Right atrium auricular region (tissue), 2 donors: ENCODE results near the gene SNRNP70. TPM values are rescaled to one million over a fixed set of nuclear protein-coding genes. Genes with fewer than 3 reads are reported as not detected.

Source experiments
- DNase-seq: peaks from one replicate; pipeline ENCODE4 v3.0.0-alpha.2; 2019; ENCODE audit warnings: low spot score
- H3K27ac ChIP-seq, 2 donors: fragments of 200-600 bp; sonication (generic); 1 replicate in 1 of 2; 2 replicates in 1 of 2; pipeline ENCODE4 v1.5.1; 2016 to 2019
- H3K27me3 ChIP-seq, 2 donors: fragments of 200-600 bp; sonication (generic); one replicate each; pipeline versions ENCODE4 v1.5.1 to v1.6.0; 2017 to 2019
- H3K36me3 ChIP-seq: fragments of 200-600 bp; sonication (generic); one replicate; pipeline ENCODE4 v1.5.1; 2016
- H3K4me1 ChIP-seq, 2 donors: fragments of 200-600 bp; sonication (generic); one replicate each; pipeline versions ENCODE4 v1.5.1 to v1.6.0; 2017 to 2019
- H3K4me3 ChIP-seq, 2 donors: fragments of 200-600 bp; sonication (generic); 1 replicate in 1 of 2; 2 replicates in 1 of 2; pipeline ENCODE4 v1.5.1; 2017 to 2019; ENCODE audit warnings: mild to moderate bottlenecking in 1 of 2, moderate library complexity in 1 of 2
- H3K9me3 ChIP-seq, 2 donors: fragments of 200-600 bp; sonication (generic); one replicate each; pipeline ENCODE4 v1.5.1; 2019
- total RNA-seq, 2 donors: library from RNA; depleted of rRNA; stranded (reverse); fragments of >200 nt; gene quantifications; one replicate each; pipeline ENCODE4 v1.1.0, GENCODE V29; 2016
- TF ChIP-seq, protein P1 (sequence below), 2 donors: fragments of 200-600 bp; sonication (generic); IDR thresholded peaks; one replicate each; pipeline ENCODE4 v1.5.1; 2019; ENCODE audit warnings: antibody characterized with exemption in 2 of 2

SNRNP70 gene
- total RNA-seq, 2 donors from 2014 or later = 62.7 to 89.4 TPM

GRCh38 chr19:49130325-49130724, 45.1 kb downstream of the SNRNP70 start:
- Histone ChIP-seq H3K4me3 (no peak overlapping the region), H3K9me3 (no peaks in the 10 kb centered on the region), H3K27me3 (no peaks in the 10 kb centered on the region), H3K27ac (no peak overlapping the region), H3K4me1 (peaks cover 0 to 28% of the 10 kb centered on the region in 2 donors), H3K36me3 (no peaks in the 10 kb centered on the region)
- no peak for DNase-seq
- TF ChIP-seq, protein P1, sequence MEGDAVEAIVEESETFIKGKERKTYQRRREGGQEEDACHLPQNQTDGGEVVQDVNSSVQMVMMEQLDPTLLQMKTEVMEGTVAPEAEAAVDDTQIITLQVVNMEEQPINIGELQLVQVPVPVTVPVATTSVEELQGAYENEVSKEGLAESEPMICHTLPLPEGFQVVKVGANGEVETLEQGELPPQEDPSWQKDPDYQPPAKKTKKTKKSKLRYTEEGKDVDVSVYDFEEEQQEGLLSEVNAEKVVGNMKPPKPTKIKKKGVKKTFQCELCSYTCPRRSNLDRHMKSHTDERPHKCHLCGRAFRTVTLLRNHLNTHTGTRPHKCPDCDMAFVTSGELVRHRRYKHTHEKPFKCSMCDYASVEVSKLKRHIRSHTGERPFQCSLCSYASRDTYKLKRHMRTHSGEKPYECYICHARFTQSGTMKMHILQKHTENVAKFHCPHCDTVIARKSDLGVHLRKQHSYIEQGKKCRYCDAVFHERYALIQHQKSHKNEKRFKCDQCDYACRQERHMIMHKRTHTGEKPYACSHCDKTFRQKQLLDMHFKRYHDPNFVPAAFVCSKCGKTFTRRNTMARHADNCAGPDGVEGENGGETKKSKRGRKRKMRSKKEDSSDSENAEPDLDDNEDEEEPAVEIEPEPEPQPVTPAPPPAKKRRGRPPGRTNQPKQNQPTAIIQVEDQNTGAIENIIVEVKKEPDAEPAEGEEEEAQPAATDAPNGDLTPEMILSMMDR (IDR thresholded peaks at IDR 0.05) = no peak

GRCh38 chr19:49132974-49133609, 47.8 kb downstream of the SNRNP70 start:
- no peaks in the 10 kb centered on the region for H3K27me3 ChIP-seq
- H3K4me3 ChIP-seq = peak overlapping the region; percentile 29 to 44
- no peaks in the 10 kb centered on the region for H3K36me3 ChIP-seq
- no peak for DNase-seq
- no peaks in the 10 kb centered on the region for H3K9me3 ChIP-seq
- TF ChIP-seq, protein P1 (IDR thresholded peaks at IDR 0.05) = no peak
- H3K27ac ChIP-seq = peak overlapping the region; percentile 31 to 52
- peaks cover 0 to 25% of the 10 kb centered on the region in 2 donors for H3K4me1 ChIP-seq

- no peak for DNase-seq
- peak overlapping the region; percentile 31 to 52 for H3K27ac ChIP-seq
Observed at GRCh38 chr19:49133621-49134454, 48.6 kb downstream of the SNRNP70 start.

DNA sequence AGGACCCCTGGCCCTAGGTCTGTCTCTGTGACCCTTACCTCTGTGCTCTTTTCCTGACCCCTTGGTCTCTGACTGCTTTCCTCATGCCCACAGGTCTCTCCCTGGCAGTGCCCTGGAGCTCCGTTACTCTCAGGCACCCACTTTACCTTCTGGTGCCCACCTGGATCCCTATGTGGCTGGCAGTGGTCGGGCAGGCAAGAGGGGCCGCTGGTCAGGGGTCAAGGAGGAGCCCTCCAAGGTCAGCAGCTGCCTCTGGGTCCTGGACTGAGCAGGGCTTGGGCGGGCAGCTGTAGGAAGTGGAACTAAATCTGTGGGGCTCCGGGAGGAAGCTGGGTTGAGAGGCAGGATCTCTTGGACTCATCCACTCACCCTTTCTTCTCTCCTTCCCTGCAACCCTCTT, 50.4 kb downstream of the SNRNP70 start:
- peak overlapping the region; percentile 38 to 47 for H3K27ac ChIP-seq

More at GRCh38 chr19:49133621-49134454, 48.6 kb downstream of the SNRNP70 start:
- Histone ChIP-seq H3K36me3 (no peaks in the 10 kb centered on the region), H3K4me1 (peaks cover 0 to 19% of the 10 kb centered on the region in 2 donors), H3K4me3 (peak overlapping the region; percentile 29 to 44), H3K27me3 (no peaks in the 10 kb centered on the region), H3K9me3 (no peaks in the 10 kb centered on the region)
- TF ChIP-seq, protein P1 (IDR thresholded peaks at IDR 0.05) = no peak

GRCh38 chr19:49136771-49137171, 51.5 kb downstream of the SNRNP70 start:
- Histone ChIP-seq H3K9me3 (no peaks in the 10 kb centered on the region), H3K4me3 (no peak overlapping the region), H3K36me3 (no peaks in the 10 kb centered on the region), H3K27me3 (no peaks in the 10 kb centered on the region), H3K27ac (peak overlapping the region; percentile 38 to 47), H3K4me1 (peaks cover 0 to 19% of the 10 kb centered on the region in 2 donors)
- peak; percentile 88 for DNase-seq
- TF ChIP-seq, protein P1 (IDR thresholded peaks at IDR 0.05) = no peak

More for the DNA sequence above, 50.4 kb downstream of the SNRNP70 start:
- no peak overlapping the region for H3K4me3 ChIP-seq
- H3K9me3 ChIP-seq = no peaks in the 10 kb centered on the region
- DNase-seq = no peak
- no peaks in the 10 kb centered on the region for H3K27me3 ChIP-seq
- H3K36me3 ChIP-seq = no peaks in the 10 kb centered on the region
- TF ChIP-seq, protein P1 (IDR thresholded peaks at IDR 0.05) = no peak
- peaks cover 0 to 19% of the 10 kb centered on the region in 2 donors for H3K4me1 ChIP-seq
